ENCODE results near the gene PTBP1.

The PTBP1 gene

GRCh38 chr19:752652-753517 is 44.4 kb upstream of the PTBP1 start:
- CTCF ChIA-PET, result interaction anchor here (1.2 to 2.4 kb wide), 3 partner anchors 17 to 168 kb away, joined by 3 to 4 read pairs (median 4); no protein-coding TSS in a partner anchor
- no peak for DNase-seq (ENCODE audit: extremely low spot score)
- TF ChIP-seq CTCF (IDR thresholded peaks at IDR 0.05; ENCODE audit: control extremely low read depth, extremely low read depth, low read depth, missing control alignments), result no peak
- POLR2A ChIA-PET, result interaction anchor here (0.6 kb wide), 1 partner anchor 314 kb away, joined by 6 read pairs; no protein-coding TSS in a partner anchor

- ChIA-PET CTCF (no interaction called here), POLR2A (no interaction called here)
- no peak for DNase-seq (ENCODE audit: extremely low spot score)
- no peak for TF ChIP-seq CTCF (IDR thresholded peaks at IDR 0.05; ENCODE audit: control extremely low read depth, extremely low read depth, low read depth, missing control alignments)
These were observed 42.7 kb upstream of the PTBP1 start for GRCh38 chr19:754530-754929.

DNA sequence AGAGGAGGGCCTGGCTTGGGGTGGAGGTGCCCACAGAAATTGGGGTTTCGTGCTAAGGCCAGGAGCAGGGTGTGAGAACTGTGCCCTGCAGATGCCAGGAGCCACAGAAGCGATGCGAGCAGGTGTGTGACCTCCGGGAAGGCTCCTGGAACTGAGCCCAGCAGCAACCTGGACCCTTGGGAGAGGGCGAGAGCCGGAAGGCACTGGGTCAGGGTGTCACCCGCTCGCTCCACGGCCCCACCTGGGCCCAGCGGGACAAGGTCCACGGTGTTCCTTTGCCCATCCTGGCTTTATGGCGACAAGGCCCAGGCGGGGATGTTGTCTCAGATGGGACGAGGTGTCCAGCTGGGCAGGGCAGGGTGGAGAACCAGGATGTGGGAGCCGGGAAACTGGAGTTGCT is 42.2 kb upstream of the PTBP1 start:
- POLR2A ChIA-PET, result no interaction called here
- no peak for TF ChIP-seq CTCF (IDR thresholded peaks at IDR 0.05; ENCODE audit: control extremely low read depth, extremely low read depth, low read depth, missing control alignments)
- CTCF ChIA-PET, result no interaction called here
- DNase-seq (ENCODE audit: extremely low spot score), result no peak

- DNase-seq (ENCODE audit: extremely low spot score), result no peak
- CTCF ChIA-PET, result no interaction called here
- POLR2A ChIA-PET, result no interaction called here
- no peak for TF ChIP-seq CTCF (IDR thresholded peaks at IDR 0.05; ENCODE audit: control extremely low read depth, extremely low read depth, low read depth, missing control alignments)
These were observed 41.0 kb upstream of the PTBP1 start for GRCh38 chr19:756236-756635.

DNA sequence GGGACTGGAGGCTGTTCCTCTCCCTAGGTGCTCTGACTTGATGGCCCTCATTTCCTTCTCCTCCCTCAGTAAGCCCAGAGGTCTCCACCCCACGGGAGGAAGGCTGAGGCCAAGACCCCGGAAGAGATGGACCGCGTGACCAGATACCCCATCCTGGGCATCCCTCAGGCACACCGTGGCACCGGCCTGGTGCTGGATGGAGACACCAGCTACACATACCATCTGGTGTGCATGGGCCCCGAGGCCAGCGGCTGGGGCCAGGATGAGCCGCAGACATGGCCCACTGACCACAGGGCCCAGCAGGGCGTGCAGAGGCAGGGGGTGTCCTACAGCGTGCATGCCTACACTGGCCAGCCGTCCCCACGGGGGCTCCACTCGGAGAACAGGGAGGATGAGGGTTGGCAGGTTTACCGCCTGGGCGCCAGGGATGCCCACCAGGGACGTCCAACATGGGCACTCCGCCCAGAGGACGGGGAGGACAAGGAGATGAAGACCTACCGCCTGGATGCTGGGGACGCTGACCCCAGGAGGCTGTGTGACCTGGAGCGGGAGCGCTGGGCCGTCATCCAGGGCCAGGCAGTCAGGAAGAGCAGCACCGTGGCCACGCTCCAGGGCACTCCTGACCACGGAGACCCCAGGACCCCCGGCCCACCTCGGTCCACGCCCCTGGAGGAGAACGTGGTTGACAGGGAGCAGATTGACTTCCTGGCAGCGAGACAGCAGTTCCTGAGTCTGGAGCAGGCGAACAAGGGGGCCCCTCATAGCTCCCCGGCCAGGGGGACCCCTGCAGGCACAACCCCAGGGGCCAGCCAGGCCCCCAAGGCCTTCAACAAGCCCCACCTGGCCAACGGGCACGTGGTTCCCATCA is 40.2 kb upstream of the PTBP1 start:
- POLR2A ChIA-PET, result no interaction called here
- CTCF ChIA-PET, result no interaction called here
- TF ChIP-seq CTCF (IDR thresholded peaks at IDR 0.05; ENCODE audit: control extremely low read depth, extremely low read depth, low read depth, missing control alignments), result no peak

DNA sequence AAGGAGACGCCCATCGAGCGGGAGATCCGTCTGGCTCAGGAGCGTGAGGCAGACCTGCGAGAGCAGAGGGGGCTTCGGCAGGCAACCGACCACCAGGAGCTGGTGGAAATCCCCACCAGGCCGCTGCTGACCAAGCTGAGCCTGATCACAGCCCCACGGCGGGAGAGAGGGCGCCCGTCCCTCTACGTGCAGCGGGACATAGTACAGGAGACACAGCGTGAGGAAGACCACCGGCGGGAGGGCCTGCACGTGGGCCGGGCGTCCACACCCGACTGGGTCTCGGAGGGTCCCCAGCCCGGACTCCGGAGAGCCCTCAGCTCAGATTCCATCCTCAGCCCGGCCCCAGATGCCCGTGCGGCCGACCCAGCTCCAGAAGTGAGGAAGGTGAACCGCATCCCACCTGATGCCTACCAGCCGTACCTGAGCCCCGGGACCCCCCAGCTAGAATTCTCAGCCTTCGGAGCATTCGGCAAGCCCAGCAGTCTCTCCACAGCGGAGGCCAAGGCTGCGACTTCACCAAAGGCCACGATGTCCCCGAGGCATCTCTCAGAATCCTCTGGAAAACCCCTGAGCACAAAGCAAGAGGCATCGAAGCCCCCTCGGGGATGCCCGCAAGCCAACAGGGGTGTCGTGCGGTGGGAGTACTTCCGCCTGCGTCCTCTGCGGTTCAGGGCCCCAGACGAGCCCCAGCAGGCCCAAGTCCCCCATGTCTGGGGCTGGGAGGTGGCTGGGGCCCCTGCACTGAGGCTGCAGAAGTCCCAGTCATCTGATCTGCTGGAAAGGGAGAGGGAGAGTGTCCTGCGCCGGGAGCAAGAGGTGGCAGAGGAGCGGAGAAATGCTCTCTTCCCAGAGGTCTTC is 39.2 kb upstream of the PTBP1 start:
- ChIA-PET POLR2A (no interaction called here), CTCF (no interaction called here)
- no peak for TF ChIP-seq CTCF (IDR thresholded peaks at IDR 0.05; ENCODE audit: control extremely low read depth, extremely low read depth, low read depth, missing control alignments)
- DNase-seq (ENCODE audit: extremely low spot score), result no peak

More for the DNA sequence above, 40.2 kb upstream of the PTBP1 start:
- no peak for DNase-seq (ENCODE audit: extremely low spot score)
